HCT116 (cell line): ENCODE measurements around the gene CDAN1. TPM values are rescaled to one million over a fixed set of nuclear protein-coding genes. Genes with fewer than 3 reads are reported as not detected.

Experiments used
- ATAC-seq: fragments of 200-7000 bp; cut with Tn5 transposase; 2 replicates; pipeline ENCODE4 v1.9.1; 2020; ENCODE audit warnings: mild to moderate bottlenecking, moderate library complexity
- BruUV-seq: library from RNA; stranded (reverse); fragments of 400-500 nt; replicated peaks from 2 replicates; lab custom pipeline; 2021; lab: Mats Ljungman, UMichigan
- CTCF ChIA-PET: fragments of 300-600 bp; sonication (Branson Sonifier 250); formaldehyde crosslinking; loops from one replicate; lab custom pipeline; 2021; ENCODE audit warnings: antibody characterized with exemption; lab: Charles Lee
- POLR2A ChIA-PET: fragments of 300-600, 350-600 bp; sonication (Branson Sonifier 250); formaldehyde crosslinking; loops from one replicate; lab custom pipeline; 2021; ENCODE audit warnings: antibody characterized with exemption; lab: Charles Lee
- RAD21 ChIA-PET, 2 experiments: fragments of 300-600 bp; sonication (Branson Sonifier 250); formaldehyde crosslinking; loops; one replicate each; lab custom pipeline; 2023; ENCODE audit warnings: low total read pairs in 2 of 2; ENCODE audit not compliant: uncharacterized antibody in 2 of 2, unreplicated experiment in 2 of 2, low non-redundant PET in 1 of 2; lab: Charles Lee
- DNase-seq: peaks from one replicate; pipeline ENCODE4 v3.0.0-alpha.2; 2010; ENCODE audit warnings: low read depth, low spot score
- H2AFZ ChIP-seq: fragments of 200-600 bp; shearing (Covaris generic), sonication (generic); 2 replicates; pipeline ENCODE4 v1.6.1; 2017; ENCODE audit warnings: low read depth, mixed run types, mixed read lengths, antibody characterized with exemption, low read length; ENCODE audit not compliant: poor library complexity, severe bottlenecking
- H3K27ac ChIP-seq: 2 replicates; pipeline ENCODE4 v1.5.1; 2012; ENCODE audit warnings: low read depth, low read length
- H3K27me3 ChIP-seq: fragments of 200-600 bp; sonication (generic); 2 replicates; pipeline ENCODE4 v1.6.1; 2016; ENCODE audit warnings: mixed run types, low read length, mixed read lengths; ENCODE audit not compliant: insufficient read depth
- H3K36me3 ChIP-seq, 2 experiments: fragments of 200-500 bp in 1 of 2; fragments of 200-600 bp in 1 of 2; sonication (Bioruptor generic) in 1 of 2; sonication (generic) in 1 of 2; 2 replicates each; pipeline versions ENCODE4 v1.5.1 to v1.6.1; 2014 to 2016; ENCODE audit warnings: low read length in 2 of 2, inconsistent platforms in 1 of 2, mixed read lengths in 1 of 2, mixed run types in 1 of 2; ENCODE audit not compliant: insufficient read depth in 2 of 2, control insufficient read depth in 1 of 2
- H3K4me1 ChIP-seq, 2 experiments: fragments of 200-600 bp in 1 of 2; sonication (generic) in 1 of 2; 2 replicates each; pipeline versions ENCODE4 v1.5.1 to v1.6.1; 2012 to 2017; ENCODE audit warnings: low read length in 2 of 2, inconsistent platforms in 1 of 2, mild to moderate bottlenecking in 1 of 2, mixed read lengths in 1 of 2, mixed run types in 1 of 2, moderate library complexity in 1 of 2; ENCODE audit not compliant: insufficient read depth in 2 of 2, control insufficient read depth in 1 of 2
- H3K4me2 ChIP-seq: fragments of 200-600 bp; sonication (generic); 2 replicates; pipeline ENCODE4 v1.6.1; 2017; ENCODE audit warnings: mixed run types, low read length, mixed read lengths
- H3K4me3 ChIP-seq, 2 experiments: fragments of 200-600 bp in 1 of 2; sonication (generic) in 1 of 2; replicated peaks in 1 of 2; 2 replicates each; pipeline ENCODE4 v1.5.1; 2011 to 2016; ENCODE audit warnings: low read length in 2 of 2, control low read depth in 1 of 2, low read depth in 1 of 2, mild to moderate bottlenecking in 1 of 2, mixed read lengths in 1 of 2, mixed run types in 1 of 2
- H3K79me2 ChIP-seq: fragments of 200-600 bp; sonication (generic); 2 replicates; pipeline ENCODE4 v1.6.1; 2017; ENCODE audit warnings: mild to moderate bottlenecking, mixed run types, low read length, moderate library complexity, mixed read lengths; ENCODE audit not compliant: insufficient read depth
- H3K9ac ChIP-seq: fragments of 200-600 bp; sonication (generic); 2 replicates; pipeline ENCODE4 v1.6.1; 2016; ENCODE audit warnings: low read length, mixed read lengths
- H3K9me2 ChIP-seq: fragments of 200-600 bp; sonication (generic), shearing (Covaris generic); 2 replicates; pipeline ENCODE4 v1.6.1; 2017; ENCODE audit warnings: mixed run types, mild to moderate bottlenecking, moderate library complexity; ENCODE audit not compliant: insufficient read depth
- H3K9me3 ChIP-seq, 2 experiments: fragments of 200-500 bp in 1 of 2; fragments of 200-600 bp in 1 of 2; sonication (Bioruptor generic) in 1 of 2; sonication (generic) in 1 of 2; 2 replicates each; pipeline ENCODE4 v1.6.1; 2014 to 2017; ENCODE audit warnings: low read length in 2 of 2, mixed read lengths in 2 of 2, inconsistent platforms in 1 of 2, low read depth in 1 of 2, mild to moderate bottlenecking in 1 of 2, mixed run types in 1 of 2, moderate library complexity in 1 of 2; ENCODE audit not compliant: control insufficient read depth in 1 of 2, insufficient read depth in 1 of 2
- H4K20me1 ChIP-seq: fragments of 200-600 bp; sonication (generic), shearing (Covaris generic); 2 replicates; pipeline ENCODE4 v1.6.1; 2017; ENCODE audit warnings: mixed run types, mild to moderate bottlenecking, moderate library complexity; ENCODE audit not compliant: insufficient read depth
- EGR1 ChIP-seq: IDR thresholded peaks from 2 replicates; pipeline ENCODE4 v1.6.1; 2012; ENCODE audit warnings: low read depth
- ELF1 ChIP-seq: IDR thresholded peaks from 2 replicates; pipeline ENCODE4 v1.6.1; 2012; ENCODE audit warnings: low read depth, borderline replicate concordance
- EZH2 ChIP-seq: fragments of 200-600 bp; sonication (generic); IDR thresholded peaks from 2 replicates; pipeline ENCODE4 v1.6.1; 2017; ENCODE audit warnings: antibody characterized with exemption, mixed run types
- JUND ChIP-seq: IDR thresholded peaks from 2 replicates; pipeline ENCODE4 v1.6.1; 2012
- POLR2AphosphoS5 ChIP-seq: IDR thresholded peaks from 2 replicates; pipeline ENCODE4 v1.6.1; 2011; ENCODE audit warnings: mild to moderate bottlenecking, low read depth, low read length, moderate library complexity
- RAD21 ChIP-seq: IDR thresholded peaks from 2 replicates; pipeline ENCODE4 v1.6.1; 2012; ENCODE audit warnings: low read depth, mild to moderate bottlenecking
- SP1 ChIP-seq: IDR thresholded peaks from 2 replicates; pipeline ENCODE4 v1.6.1; 2012; ENCODE audit warnings: low read depth
- SRF ChIP-seq: IDR thresholded peaks from 2 replicates; pipeline ENCODE4 v1.6.1; 2012; ENCODE audit warnings: low read depth
- TCF7L2 ChIP-seq: IDR thresholded peaks from 2 replicates; pipeline ENCODE4 v1.7.0; 2011; ENCODE audit warnings: borderline replicate concordance, inconsistent platforms; ENCODE audit not compliant: insufficient read depth, insufficient read length; ENCODE audit errors: extremely low read depth
- ZFX ChIP-seq: fragments of 450-650 bp; IDR thresholded peaks from 2 replicates; pipeline ENCODE4 v1.6.1; 2017
- ZNF274 ChIP-seq: fragments of 200-500 bp; sonication (Bioruptor generic); IDR thresholded peaks from 2 replicates; pipeline ENCODE4 v1.6.1; 2014; ENCODE audit warnings: mild to moderate bottlenecking, low read depth, low read length, inconsistent platforms
- intact Hi-C: fragments of 100-400 bp; cut with micrococcal nuclease; formaldehyde crosslinking; loops from 2 replicates; pipeline ENCODE4 v1.10.0; 2022
- total RNA-seq: library from RNA; stranded (reverse); gene quantifications from one replicate; pipeline ENCODE4 v1.2.1, GENCODE V29; 2021; ENCODE audit not compliant: unreplicated experiment
- TF ChIP-seq, protein P1 (sequence below), 3 experiments: fragments of 200-600 bp in 1 of 3; sonication (generic) in 1 of 3; IDR thresholded peaks in 2 of 3; conservative IDR thresholded peaks in 1 of 3; 2 replicates each; pipeline ENCODE4 v1.5.1; 2012 to 2017; ENCODE audit warnings: low read depth in 2 of 3, low read length in 2 of 3, antibody characterized with exemption in 1 of 3, borderline replicate concordance in 1 of 3, control low read depth in 1 of 3, mild to moderate bottlenecking in 1 of 3, mixed read lengths in 1 of 3, mixed run types in 1 of 3, moderate library complexity in 1 of 3; ENCODE audit not compliant: insufficient read depth in 1 of 3
- TF ChIP-seq, protein P2 (sequence below): IDR thresholded peaks from 2 replicates; pipeline ENCODE4 v1.6.1; 2012; ENCODE audit warnings: low read depth
- TF ChIP-seq, protein P3 (sequence below): IDR thresholded peaks from 2 replicates; pipeline ENCODE4 v1.6.1; 2011; ENCODE audit warnings: mild to moderate bottlenecking, low read length, moderate library complexity; ENCODE audit not compliant: insufficient replicate concordance; ENCODE audit errors: extremely low read depth
- TF ChIP-seq, protein P4 (sequence below): IDR thresholded peaks from 2 replicates; pipeline ENCODE4 v1.6.1; 2012

The CDAN1 gene
- total RNA-seq, 1 experiment from 2014 or later: 22.4 TPM

DNA sequence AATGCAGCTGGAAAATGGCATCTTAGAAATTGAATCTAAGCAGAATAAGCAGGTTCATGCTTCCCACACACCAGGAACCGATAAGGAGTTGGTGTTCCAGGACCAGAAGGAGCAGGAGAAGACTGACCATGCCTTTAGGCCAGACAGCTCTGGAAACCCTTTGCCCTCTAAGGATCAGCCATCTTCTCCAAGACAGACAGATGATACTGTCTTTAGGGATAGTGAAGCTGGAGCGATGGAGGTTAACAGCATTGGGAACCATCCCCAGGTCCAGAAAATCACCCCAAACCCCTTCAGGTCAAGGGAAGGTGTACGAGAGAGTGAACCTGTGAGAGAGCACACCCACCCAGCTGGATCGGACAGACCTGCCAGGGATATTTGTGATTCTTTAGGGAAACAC, 49.2 kb downstream of the CDAN1 start:
- BruUV-seq: no TSS peak
- RAD21 ChIA-PET: no interaction called here
- Histone ChIP-seq H3K9me2 (no peaks in the 10 kb centered on the region), H3K4me3 (no peak overlapping the region), H3K4me2 (no peak overlapping the region), H3K36me3 (peaks cover 2 to 4% of the 10 kb centered on the region in 2 experiments; a peak in 1 of 4 replicates), H3K27ac (no peak overlapping the region), H3K4me1 (no peaks in the 10 kb centered on the region), H3K27me3 (no peaks in the 10 kb centered on the region), H3K79me2 (no peaks in the 10 kb centered on the region), H4K20me1 (no peaks in the 10 kb centered on the region), H2AFZ (no peak overlapping the region), H3K9ac (no peak overlapping the region), H3K9me3 (no peaks in the 10 kb centered on the region)
- DNase-seq: no peak
- TF ChIP-seq SP1 (no peak), ZNF274 (no peak), JUND (no peak), TCF7L2 (no peak), POLR2AphosphoS5 (no peak), EZH2 (no peak), RAD21 (no peak), SRF (no peak), EGR1 (no peak), ZFX (no peak), ELF1 (no peak)
- TF ChIP-seq, protein P1, sequence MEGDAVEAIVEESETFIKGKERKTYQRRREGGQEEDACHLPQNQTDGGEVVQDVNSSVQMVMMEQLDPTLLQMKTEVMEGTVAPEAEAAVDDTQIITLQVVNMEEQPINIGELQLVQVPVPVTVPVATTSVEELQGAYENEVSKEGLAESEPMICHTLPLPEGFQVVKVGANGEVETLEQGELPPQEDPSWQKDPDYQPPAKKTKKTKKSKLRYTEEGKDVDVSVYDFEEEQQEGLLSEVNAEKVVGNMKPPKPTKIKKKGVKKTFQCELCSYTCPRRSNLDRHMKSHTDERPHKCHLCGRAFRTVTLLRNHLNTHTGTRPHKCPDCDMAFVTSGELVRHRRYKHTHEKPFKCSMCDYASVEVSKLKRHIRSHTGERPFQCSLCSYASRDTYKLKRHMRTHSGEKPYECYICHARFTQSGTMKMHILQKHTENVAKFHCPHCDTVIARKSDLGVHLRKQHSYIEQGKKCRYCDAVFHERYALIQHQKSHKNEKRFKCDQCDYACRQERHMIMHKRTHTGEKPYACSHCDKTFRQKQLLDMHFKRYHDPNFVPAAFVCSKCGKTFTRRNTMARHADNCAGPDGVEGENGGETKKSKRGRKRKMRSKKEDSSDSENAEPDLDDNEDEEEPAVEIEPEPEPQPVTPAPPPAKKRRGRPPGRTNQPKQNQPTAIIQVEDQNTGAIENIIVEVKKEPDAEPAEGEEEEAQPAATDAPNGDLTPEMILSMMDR (IDR thresholded peaks at IDR 0.05 in 2 of 3, conservative IDR thresholded peaks at IDR 0.05 in 1 of 3; ENCODE audit: borderline replicate concordance in 1 of 3, insufficient read depth in 1 of 3, low read depth in 2 of 3, low read length in 2 of 3): no peak
- TF ChIP-seq, protein P2, sequence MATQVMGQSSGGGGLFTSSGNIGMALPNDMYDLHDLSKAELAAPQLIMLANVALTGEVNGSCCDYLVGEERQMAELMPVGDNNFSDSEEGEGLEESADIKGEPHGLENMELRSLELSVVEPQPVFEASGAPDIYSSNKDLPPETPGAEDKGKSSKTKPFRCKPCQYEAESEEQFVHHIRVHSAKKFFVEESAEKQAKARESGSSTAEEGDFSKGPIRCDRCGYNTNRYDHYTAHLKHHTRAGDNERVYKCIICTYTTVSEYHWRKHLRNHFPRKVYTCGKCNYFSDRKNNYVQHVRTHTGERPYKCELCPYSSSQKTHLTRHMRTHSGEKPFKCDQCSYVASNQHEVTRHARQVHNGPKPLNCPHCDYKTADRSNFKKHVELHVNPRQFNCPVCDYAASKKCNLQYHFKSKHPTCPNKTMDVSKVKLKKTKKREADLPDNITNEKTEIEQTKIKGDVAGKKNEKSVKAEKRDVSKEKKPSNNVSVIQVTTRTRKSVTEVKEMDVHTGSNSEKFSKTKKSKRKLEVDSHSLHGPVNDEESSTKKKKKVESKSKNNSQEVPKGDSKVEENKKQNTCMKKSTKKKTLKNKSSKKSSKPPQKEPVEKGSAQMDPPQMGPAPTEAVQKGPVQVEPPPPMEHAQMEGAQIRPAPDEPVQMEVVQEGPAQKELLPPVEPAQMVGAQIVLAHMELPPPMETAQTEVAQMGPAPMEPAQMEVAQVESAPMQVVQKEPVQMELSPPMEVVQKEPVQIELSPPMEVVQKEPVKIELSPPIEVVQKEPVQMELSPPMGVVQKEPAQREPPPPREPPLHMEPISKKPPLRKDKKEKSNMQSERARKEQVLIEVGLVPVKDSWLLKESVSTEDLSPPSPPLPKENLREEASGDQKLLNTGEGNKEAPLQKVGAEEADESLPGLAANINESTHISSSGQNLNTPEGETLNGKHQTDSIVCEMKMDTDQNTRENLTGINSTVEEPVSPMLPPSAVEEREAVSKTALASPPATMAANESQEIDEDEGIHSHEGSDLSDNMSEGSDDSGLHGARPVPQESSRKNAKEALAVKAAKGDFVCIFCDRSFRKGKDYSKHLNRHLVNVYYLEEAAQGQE: no peak
- TF ChIP-seq, protein P3, sequence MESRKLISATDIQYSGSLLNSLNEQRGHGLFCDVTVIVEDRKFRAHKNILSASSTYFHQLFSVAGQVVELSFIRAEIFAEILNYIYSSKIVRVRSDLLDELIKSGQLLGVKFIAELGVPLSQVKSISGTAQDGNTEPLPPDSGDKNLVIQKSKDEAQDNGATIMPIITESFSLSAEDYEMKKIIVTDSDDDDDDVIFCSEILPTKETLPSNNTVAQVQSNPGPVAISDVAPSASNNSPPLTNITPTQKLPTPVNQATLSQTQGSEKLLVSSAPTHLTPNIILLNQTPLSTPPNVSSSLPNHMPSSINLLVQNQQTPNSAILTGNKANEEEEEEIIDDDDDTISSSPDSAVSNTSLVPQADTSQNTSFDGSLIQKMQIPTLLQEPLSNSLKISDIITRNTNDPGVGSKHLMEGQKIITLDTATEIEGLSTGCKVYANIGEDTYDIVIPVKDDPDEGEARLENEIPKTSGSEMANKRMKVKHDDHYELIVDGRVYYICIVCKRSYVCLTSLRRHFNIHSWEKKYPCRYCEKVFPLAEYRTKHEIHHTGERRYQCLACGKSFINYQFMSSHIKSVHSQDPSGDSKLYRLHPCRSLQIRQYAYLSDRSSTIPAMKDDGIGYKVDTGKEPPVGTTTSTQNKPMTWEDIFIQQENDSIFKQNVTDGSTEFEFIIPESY: no peak
- TF ChIP-seq, protein P4, sequence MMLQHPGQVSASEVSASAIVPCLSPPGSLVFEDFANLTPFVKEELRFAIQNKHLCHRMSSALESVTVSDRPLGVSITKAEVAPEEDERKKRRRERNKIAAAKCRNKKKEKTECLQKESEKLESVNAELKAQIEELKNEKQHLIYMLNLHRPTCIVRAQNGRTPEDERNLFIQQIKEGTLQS: no peak
- ATAC-seq: no peak
- intact Hi-C loops: no loop called here
- CTCF ChIA-PET: no interaction called here
- POLR2A ChIA-PET: no interaction called here
